ENCODE results near the gene B3GLCT.

DNA sequence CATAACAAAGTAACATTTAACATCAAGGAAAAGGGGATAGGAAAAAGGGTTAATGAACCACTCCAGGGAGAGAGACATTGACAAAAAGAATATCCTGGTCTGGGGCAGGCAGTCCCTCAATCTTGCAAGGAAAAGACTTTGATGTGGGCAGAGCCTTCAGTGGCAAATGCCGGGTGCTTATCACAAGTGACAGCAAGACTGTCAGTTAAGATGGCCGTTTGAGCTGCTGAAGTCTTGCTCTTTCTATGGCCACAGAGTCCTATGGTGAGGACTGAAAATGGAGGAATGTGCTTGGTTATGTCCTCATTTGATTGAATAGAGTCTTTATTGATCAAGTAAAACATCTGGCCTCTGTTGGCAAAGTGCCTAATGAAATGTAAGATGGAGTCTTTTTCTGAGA is 112.1 kb downstream of the B3GLCT start:
- no peak for TF ChIP-seq CTCF (IDR thresholded peaks at IDR 0.05)
- no peak for TF ChIP-seq POLR2A (IDR thresholded peaks at IDR 0.05)

Data from esophagus squamous epithelium (tissue), 4 donors.